Measurements from ENCODE around the gene EPS8. TPM values are rescaled to one million over a fixed set of nuclear protein-coding genes. Genes with fewer than 3 reads are reported as not detected.

Gene EPS8
- total and polyA plus RNA-seq, 2 donors (not counting 1 experiment from before 2014, with no cell fraction given) = 0.76 to 0.96 TPM

DNA sequence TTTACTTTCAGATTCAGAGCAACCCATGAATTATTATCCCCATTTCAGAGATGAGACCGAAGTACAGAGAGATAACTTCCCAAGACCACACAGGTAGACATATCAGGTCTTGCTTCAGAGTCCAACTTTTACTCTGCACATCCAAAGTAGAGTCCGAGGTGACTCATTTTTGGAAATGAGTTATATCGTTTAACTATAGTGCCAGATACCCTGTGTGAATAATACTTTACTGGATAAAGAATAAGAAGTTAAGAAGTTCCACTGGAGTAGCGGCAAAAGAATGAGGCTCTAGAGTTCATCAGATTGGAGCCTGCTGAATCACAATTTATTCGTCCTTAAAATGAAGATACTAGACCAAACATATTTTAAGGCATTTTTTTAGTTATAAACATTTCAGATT is 124.7 kb downstream of the EPS8 start:
- Histone ChIP-seq H3K4me2 (replicated peaks; ENCODE audit: low read depth, low read length, poor library complexity, severe bottlenecking) (no peak overlapping the region), H3K79me2 (ENCODE audit: control insufficient read depth, insufficient read depth, low read length) (no peaks in the 10 kb centered on the region), H3K9me3 (ENCODE audit: control extremely low read depth in 1 of 3, control insufficient read depth in 2 of 3, insufficient read depth in 1 of 3, low read length in 2 of 3) (no peaks in the 10 kb centered on the region), H3K36me3 (replicated peaks in 1 of 2; ENCODE audit: control extremely low read depth in 1 of 2, control insufficient read depth in 1 of 2, extremely low read depth in 1 of 2, insufficient read depth in 2 of 2, low read length in 1 of 2) (no peaks in the 10 kb centered on the region), H3K4me3 (ENCODE audit: control extremely low read depth in 1 of 5, extremely low read depth in 1 of 5, insufficient read depth in 1 of 5, low read depth in 2 of 5, low read length in 4 of 5) (no peak overlapping the region), H3K9ac (ENCODE audit: low read length) (no peak overlapping the region), H3K27me3 (replicated peaks in 1 of 4; ENCODE audit: control extremely low read depth in 1 of 4, control insufficient read depth in 3 of 4, insufficient read depth in 4 of 4, low read length in 3 of 4) (no peaks in the 10 kb centered on the region), H3K4me1 (ENCODE audit: control insufficient read depth in 2 of 2, insufficient read depth in 2 of 2, low read length in 2 of 2) (no peaks in the 10 kb centered on the region), H3K27ac (ENCODE audit: low read length in 2 of 2) (no peak overlapping the region), H4K20me1 (ENCODE audit: control insufficient read depth, insufficient read depth, low read length, poor library complexity, severe bottlenecking) (no peaks in the 10 kb centered on the region), H2AFZ (ENCODE audit: insufficient read depth, low read depth, low read length, poor library complexity, severe bottlenecking) (no peak overlapping the region)
- no peak for ATAC-seq (ENCODE audit: low read depth)
- intact Hi-C loops (cut with micrococcal nuclease) = no loop called here
- ChIA-PET CTCF (no interaction called here), POLR2A (no interaction called here)
- no peak for DNase-seq
- no peak for TF ChIP-seq EZH2 (IDR thresholded peaks at IDR 0.05; ENCODE audit: borderline replicate concordance, insufficient read depth, low read depth, low read length, poor library complexity, severe bottlenecking)
- TF ChIP-seq, protein P1, sequence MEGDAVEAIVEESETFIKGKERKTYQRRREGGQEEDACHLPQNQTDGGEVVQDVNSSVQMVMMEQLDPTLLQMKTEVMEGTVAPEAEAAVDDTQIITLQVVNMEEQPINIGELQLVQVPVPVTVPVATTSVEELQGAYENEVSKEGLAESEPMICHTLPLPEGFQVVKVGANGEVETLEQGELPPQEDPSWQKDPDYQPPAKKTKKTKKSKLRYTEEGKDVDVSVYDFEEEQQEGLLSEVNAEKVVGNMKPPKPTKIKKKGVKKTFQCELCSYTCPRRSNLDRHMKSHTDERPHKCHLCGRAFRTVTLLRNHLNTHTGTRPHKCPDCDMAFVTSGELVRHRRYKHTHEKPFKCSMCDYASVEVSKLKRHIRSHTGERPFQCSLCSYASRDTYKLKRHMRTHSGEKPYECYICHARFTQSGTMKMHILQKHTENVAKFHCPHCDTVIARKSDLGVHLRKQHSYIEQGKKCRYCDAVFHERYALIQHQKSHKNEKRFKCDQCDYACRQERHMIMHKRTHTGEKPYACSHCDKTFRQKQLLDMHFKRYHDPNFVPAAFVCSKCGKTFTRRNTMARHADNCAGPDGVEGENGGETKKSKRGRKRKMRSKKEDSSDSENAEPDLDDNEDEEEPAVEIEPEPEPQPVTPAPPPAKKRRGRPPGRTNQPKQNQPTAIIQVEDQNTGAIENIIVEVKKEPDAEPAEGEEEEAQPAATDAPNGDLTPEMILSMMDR (IDR thresholded peaks at IDR 0.05) = no peak
- no peaks in the 10 kb centered on the region for H3K9me3 Mint-ChIP-seq (ENCODE audit: insufficient read depth)
- peaks cover 5% of the 10 kb centered on the region for H3K27me3 Mint-ChIP-seq
- H3K4me3 Mint-ChIP-seq = no peak overlapping the region
- H3K4me1 Mint-ChIP-seq = no peaks in the 10 kb centered on the region
- H3K27ac Mint-ChIP-seq = no peak overlapping the region
- WGBS (ENCODE audit: insufficient coverage) = 93% methylated on average over 2 of the region's 5 CpGs

- no peaks in the 10 kb centered on the region for H3K36me3 ChIP-seq (replicated peaks in 1 of 2; ENCODE audit: control extremely low read depth in 1 of 2, control insufficient read depth in 1 of 2, extremely low read depth in 1 of 2, insufficient read depth in 2 of 2, low read length in 1 of 2)
- no peak overlapping the region for H3K4me2 ChIP-seq (replicated peaks; ENCODE audit: low read depth, low read length, poor library complexity, severe bottlenecking)
- ChIA-PET POLR2A (no interaction called here), CTCF (no interaction called here)
- no peak overlapping the region for H2AFZ ChIP-seq (ENCODE audit: insufficient read depth, low read depth, low read length, poor library complexity, severe bottlenecking)
- Mint-ChIP-seq H3K4me3 (no peak overlapping the region), H3K4me1 (no peaks in the 10 kb centered on the region), H3K27ac (no peak overlapping the region), H3K9me3 (ENCODE audit: insufficient read depth) (no peaks in the 10 kb centered on the region), H3K27me3 (peaks cover 12% of the 10 kb centered on the region)
- no peak for DNase-seq
- H3K27ac ChIP-seq (ENCODE audit: low read length in 2 of 2) = no peak overlapping the region
- no peaks in the 10 kb centered on the region for H3K79me2 ChIP-seq (ENCODE audit: control insufficient read depth, insufficient read depth, low read length)
- ATAC-seq (ENCODE audit: low read depth) = no peak
- no peaks in the 10 kb centered on the region for H3K9me3 ChIP-seq (ENCODE audit: control extremely low read depth in 1 of 3, control insufficient read depth in 2 of 3, insufficient read depth in 1 of 3, low read length in 2 of 3)
- no CpG with 5 or more reads among the region's 5 CpGs for WGBS (ENCODE audit: insufficient coverage)
- TF ChIP-seq, protein P1 (IDR thresholded peaks at IDR 0.05) = no peak
- no peak for TF ChIP-seq EZH2 (IDR thresholded peaks at IDR 0.05; ENCODE audit: borderline replicate concordance, insufficient read depth, low read depth, low read length, poor library complexity, severe bottlenecking)
- H3K9ac ChIP-seq (ENCODE audit: low read length) = no peak overlapping the region
- no peaks in the 10 kb centered on the region for H4K20me1 ChIP-seq (ENCODE audit: control insufficient read depth, insufficient read depth, low read length, poor library complexity, severe bottlenecking)
- H3K4me3 ChIP-seq (ENCODE audit: control extremely low read depth in 1 of 5, extremely low read depth in 1 of 5, insufficient read depth in 1 of 5, low read depth in 2 of 5, low read length in 4 of 5) = no peak overlapping the region
- no peaks in the 10 kb centered on the region for H3K27me3 ChIP-seq (replicated peaks in 1 of 4; ENCODE audit: control extremely low read depth in 1 of 4, control insufficient read depth in 3 of 4, insufficient read depth in 4 of 4, low read length in 3 of 4)
- intact Hi-C loops (cut with micrococcal nuclease) = no loop called here
- no peaks in the 10 kb centered on the region for H3K4me1 ChIP-seq (ENCODE audit: control insufficient read depth in 2 of 2, insufficient read depth in 2 of 2, low read length in 2 of 2)
Observed at GRCh38 chr12:15662983-15663659, 126.1 kb downstream of the EPS8 start.
